Thoracic aorta (tissue), 2 donors: ENCODE measurements around the gene OLFM2. TPM values are rescaled to one million over a fixed set of nuclear protein-coding genes. Genes with fewer than 3 reads are reported as not detected.

Experiments used
- ATAC-seq: fragments of 150-250 bp; one replicate; pipeline ENCODE4 v1.8.0; 2017; ENCODE audit warnings: low read depth; ENCODE audit not compliant: insufficient number of reproducible peaks, low FRiP score
- DNase-seq: peaks from one replicate; pipeline ENCODE4 v3.0.0-alpha.2; 2020; ENCODE audit warnings: low spot score
- H3K27ac ChIP-seq, 2 donors: fragments of 200-600 bp; sonication (generic); 1 replicate in 1 of 2; 2 replicates in 1 of 2; pipeline ENCODE4 v1.5.1; 2016; ENCODE audit warnings: mild to moderate bottlenecking in 2 of 2, moderate library complexity in 2 of 2
- H3K27me3 ChIP-seq: fragments of 200-600 bp; sonication (generic); replicated peaks from 2 replicates; pipeline ENCODE4 v1.6.0; 2016; ENCODE audit warnings: mild to moderate bottlenecking; ENCODE audit not compliant: insufficient read depth
- H3K36me3 ChIP-seq: fragments of 200-600 bp; sonication (generic); one replicate; pipeline ENCODE4 v1.5.1; 2016
- H3K4me1 ChIP-seq, 2 donors: fragments of 200-600 bp; sonication (generic); 1 replicate in 1 of 2; 2 replicates in 1 of 2; pipeline versions ENCODE4 v1.5.1 to v1.6.0; 2016; ENCODE audit warnings: low read depth in 2 of 2, mild to moderate bottlenecking in 1 of 2; ENCODE audit not compliant: control insufficient read depth in 1 of 2
- H3K4me3 ChIP-seq: fragments of 200-600 bp; sonication (generic); 2 replicates; pipeline ENCODE4 v1.5.1; 2016; ENCODE audit warnings: mild to moderate bottlenecking
- H3K9me3 ChIP-seq: fragments of 200-600 bp; sonication (generic); 2 replicates; pipeline ENCODE4 v1.5.1; 2016
- total RNA-seq, 2 donors: library from RNA; depleted of rRNA; stranded (reverse); fragments of >200 nt; gene quantifications; one replicate each; pipeline versions ENCODE4 v1.1.0 to v1.2.3, GENCODE V29; 2016
- TF ChIP-seq, protein P1 (sequence below): fragments of 200-600 bp; sonication (generic); IDR thresholded peaks from one replicate; pipeline ENCODE4 v1.5.1; 2019; ENCODE audit warnings: antibody characterized with exemption

Gene OLFM2
- total RNA-seq, 2 donors from 2014 or later = 5.8 to 13.4 TPM

DNA sequence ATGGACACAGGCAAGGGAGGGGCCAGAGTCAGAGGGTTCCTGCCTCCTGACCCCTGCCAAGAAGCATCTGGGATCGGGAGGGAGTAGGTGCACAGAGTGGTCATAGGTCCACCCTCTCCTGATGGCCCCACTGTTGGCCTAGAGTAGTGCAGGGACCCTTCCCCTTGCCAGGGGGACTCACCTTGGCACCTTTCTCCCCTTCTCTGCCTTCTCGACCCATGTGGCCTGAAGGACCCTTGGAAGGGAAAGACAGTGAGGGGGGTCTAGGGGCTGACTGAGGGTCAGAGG lies 33.3 kb upstream of the OLFM2 start:
- DNase-seq (no peak), ATAC-seq (no peak)
- Histone ChIP-seq H3K27me3 (no peaks in the 10 kb centered on the region), H3K4me3 (no peak overlapping the region), H3K9me3 (no peaks in the 10 kb centered on the region), H3K36me3 (no peaks in the 10 kb centered on the region), H3K4me1 (no peaks in the 10 kb centered on the region), H3K27ac (no peak overlapping the region)
- TF ChIP-seq, protein P1, sequence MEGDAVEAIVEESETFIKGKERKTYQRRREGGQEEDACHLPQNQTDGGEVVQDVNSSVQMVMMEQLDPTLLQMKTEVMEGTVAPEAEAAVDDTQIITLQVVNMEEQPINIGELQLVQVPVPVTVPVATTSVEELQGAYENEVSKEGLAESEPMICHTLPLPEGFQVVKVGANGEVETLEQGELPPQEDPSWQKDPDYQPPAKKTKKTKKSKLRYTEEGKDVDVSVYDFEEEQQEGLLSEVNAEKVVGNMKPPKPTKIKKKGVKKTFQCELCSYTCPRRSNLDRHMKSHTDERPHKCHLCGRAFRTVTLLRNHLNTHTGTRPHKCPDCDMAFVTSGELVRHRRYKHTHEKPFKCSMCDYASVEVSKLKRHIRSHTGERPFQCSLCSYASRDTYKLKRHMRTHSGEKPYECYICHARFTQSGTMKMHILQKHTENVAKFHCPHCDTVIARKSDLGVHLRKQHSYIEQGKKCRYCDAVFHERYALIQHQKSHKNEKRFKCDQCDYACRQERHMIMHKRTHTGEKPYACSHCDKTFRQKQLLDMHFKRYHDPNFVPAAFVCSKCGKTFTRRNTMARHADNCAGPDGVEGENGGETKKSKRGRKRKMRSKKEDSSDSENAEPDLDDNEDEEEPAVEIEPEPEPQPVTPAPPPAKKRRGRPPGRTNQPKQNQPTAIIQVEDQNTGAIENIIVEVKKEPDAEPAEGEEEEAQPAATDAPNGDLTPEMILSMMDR = no peak

DNA sequence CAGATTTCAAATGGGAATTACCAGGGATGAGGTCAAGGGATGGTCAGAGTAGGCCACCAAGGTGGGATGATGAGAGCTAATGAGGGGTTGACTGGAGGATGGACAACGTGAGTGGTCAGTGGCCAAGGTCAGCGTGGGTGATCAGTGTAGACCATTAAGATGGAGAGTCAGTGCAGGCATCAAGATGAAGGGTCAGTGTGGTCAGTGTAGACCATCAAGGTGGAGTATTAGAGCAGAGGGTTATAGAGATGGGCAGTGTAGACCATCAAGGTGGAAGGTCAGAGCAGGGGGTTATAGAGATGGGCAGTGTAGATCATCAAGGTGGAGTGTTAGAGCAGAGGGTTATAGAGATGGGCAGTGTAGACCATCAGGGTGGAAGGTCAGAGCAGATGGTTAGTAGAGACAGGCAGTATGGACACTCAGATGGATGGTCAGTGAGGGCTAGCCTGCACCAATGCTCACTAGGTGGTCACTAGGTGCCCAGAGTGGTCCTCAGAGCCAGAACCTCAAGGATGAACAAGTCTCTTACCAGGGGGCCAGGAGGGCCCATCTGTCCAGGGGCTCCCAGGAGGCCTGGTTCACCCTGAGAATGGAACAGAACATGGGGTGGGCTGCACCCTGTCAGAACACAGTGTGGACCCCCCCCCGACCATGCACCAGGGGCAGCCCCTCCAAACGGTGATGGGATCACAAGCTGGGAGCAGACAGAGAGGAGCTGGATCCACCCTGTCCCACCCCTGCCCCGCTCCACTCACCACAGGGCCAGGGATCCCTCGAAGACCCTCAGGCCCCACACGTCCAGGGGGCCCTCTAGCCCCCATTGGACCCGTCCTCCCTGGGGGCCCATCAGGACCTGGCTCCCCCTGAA lies 32.7 kb upstream of the OLFM2 start:
- no peaks in the 10 kb centered on the region for H3K4me1 ChIP-seq
- TF ChIP-seq, protein P1 = no peak
- no peaks in the 10 kb centered on the region for H3K27me3 ChIP-seq
- H3K4me3 ChIP-seq = no peak overlapping the region
- H3K36me3 ChIP-seq = no peaks in the 10 kb centered on the region
- no peak for DNase-seq
- ATAC-seq = no peak
- no peaks in the 10 kb centered on the region for H3K9me3 ChIP-seq
- H3K27ac ChIP-seq = no peak overlapping the region

DNA sequence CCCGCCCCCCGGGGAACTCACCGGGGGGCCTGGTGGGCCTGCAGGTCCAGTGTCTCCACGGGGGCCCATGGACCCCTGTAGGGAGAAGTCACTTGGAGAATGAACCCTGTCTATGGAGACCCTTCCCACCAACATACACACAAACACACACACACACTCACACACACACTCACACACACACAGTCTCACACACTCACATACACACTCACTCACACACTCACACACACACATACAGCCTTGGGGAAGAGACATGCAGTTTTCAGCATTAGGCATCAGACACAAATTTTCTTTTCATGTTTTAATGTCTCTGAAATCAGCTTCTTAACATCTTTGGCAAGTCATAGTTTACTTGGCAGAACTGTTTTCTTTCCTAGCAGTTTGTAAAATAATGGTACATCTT lies 31.0 kb upstream of the OLFM2 start:
- no peaks in the 10 kb centered on the region for H3K9me3 ChIP-seq
- no peak overlapping the region for H3K27ac ChIP-seq

DNA sequence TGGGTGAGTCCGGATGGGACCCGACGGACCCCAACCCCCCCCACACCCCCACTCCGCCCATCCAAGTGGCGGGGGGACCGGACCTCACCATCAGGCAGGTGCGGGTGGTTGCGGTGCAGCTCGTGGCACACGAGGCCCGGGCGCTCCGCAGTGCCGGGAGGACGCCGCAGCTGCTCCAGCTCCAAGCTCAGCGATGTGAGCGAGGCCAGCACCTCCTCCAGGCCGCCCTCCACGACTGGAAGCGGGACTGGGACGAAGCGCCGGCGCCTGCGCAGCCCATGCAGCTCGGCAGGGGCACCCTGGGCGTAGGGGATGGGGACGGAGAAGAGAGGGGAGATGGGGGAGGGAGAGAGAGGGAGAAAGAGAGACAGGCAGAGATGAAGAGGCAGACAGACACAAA lies 30.1 kb upstream of the OLFM2 start:
- H3K27ac ChIP-seq = no peak overlapping the region
- no peak for ATAC-seq
- H3K9me3 ChIP-seq = no peaks in the 10 kb centered on the region
- TF ChIP-seq, protein P1 = no peak
- no peaks in the 10 kb centered on the region for H3K36me3 ChIP-seq
- no peak overlapping the region for H3K4me3 ChIP-seq
- H3K27me3 ChIP-seq = no peaks in the 10 kb centered on the region
- DNase-seq = no peak
- no peaks in the 10 kb centered on the region for H3K4me1 ChIP-seq

More for the DNA sequence above, 31.0 kb upstream of the OLFM2 start:
- ATAC-seq = no peak
- DNase-seq = no peak
- Histone ChIP-seq H3K27me3 (no peaks in the 10 kb centered on the region), H3K36me3 (no peaks in the 10 kb centered on the region), H3K4me1 (no peaks in the 10 kb centered on the region), H3K4me3 (no peak overlapping the region)
- TF ChIP-seq, protein P1 = no peak

DNA sequence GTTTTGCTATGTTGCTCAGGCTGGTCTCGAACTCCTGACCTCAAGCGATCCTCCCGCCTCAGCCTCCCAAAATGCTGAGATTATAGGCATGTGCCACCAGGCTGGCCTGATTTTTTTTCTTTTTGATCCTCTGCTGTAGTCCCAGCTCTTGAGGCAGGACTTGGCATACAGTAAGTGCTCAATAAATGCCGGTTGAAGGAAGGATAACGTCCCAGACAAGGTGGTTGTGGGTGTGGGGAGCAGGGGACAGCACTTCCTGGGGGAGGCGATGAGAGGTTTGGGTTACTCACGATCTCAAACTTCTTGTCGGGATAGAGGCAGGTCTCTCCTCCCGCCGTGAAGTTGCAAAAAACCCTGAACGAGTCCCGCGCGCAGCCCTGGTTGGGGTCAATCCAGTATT lies 29.7 kb upstream of the OLFM2 start:
- TF ChIP-seq, protein P1 = no peak
- ATAC-seq (no peak), DNase-seq (no peak)
- Histone ChIP-seq H3K4me1 (no peaks in the 10 kb centered on the region), H3K27ac (no peak overlapping the region), H3K9me3 (no peaks in the 10 kb centered on the region), H3K27me3 (no peaks in the 10 kb centered on the region), H3K4me3 (no peak overlapping the region), H3K36me3 (no peaks in the 10 kb centered on the region)
